ENCODE measurements around the gene TATDN2. TPM values are rescaled to one million over a fixed set of nuclear protein-coding genes. Genes with fewer than 3 reads are reported as not detected.
"Not testable (repeated sequence)": the region's sequence is repeated elsewhere in the genome, so short reads cannot be mapped to it uniquely, and the experiment has no call there.

Gene TATDN2
- polyA plus RNA-seq, 4 donors, result 29.5 to 36.3 (median 33.8) TPM

- not testable (repeated sequence) for DNase-seq (ENCODE audit: low read depth in 4 of 4, low spot score in 3 of 4)
Measured at GRCh38 chr3:10266936-10267335, 18.7 kb downstream of the TATDN2 start.

- DNase-seq (ENCODE audit: low read depth in 4 of 4, low spot score in 3 of 4), result no peak
Measured at GRCh38 chr3:10268116-10268515, 19.9 kb downstream of the TATDN2 start.

GRCh38 chr3:10268930-10269329 lies 20.7 kb downstream of the TATDN2 start:
- no peak for DNase-seq (ENCODE audit: low read depth in 4 of 4, low spot score in 3 of 4)

- no peak for DNase-seq (ENCODE audit: low read depth in 4 of 4, low spot score in 3 of 4)
Measured at GRCh38 chr3:10269443-10269842, 21.2 kb downstream of the TATDN2 start.

GRCh38 chr3:10272476-10272875 lies 24.2 kb downstream of the TATDN2 start:
- DNase-seq (ENCODE audit: low read depth in 4 of 4, low spot score in 3 of 4), result not testable (repeated sequence)

GRCh38 chr3:10272977-10273376 lies 24.7 kb downstream of the TATDN2 start:
- DNase-seq (ENCODE audit: low read depth in 4 of 4, low spot score in 3 of 4), result no peak

GRCh38 chr3:10273702-10274305 lies 25.5 kb downstream of the TATDN2 start:
- DNase-seq (ENCODE audit: low read depth in 4 of 4, low spot score in 3 of 4), result no peak

GRCh38 chr3:10274601-10275000 lies 26.3 kb downstream of the TATDN2 start:
- DNase-seq (ENCODE audit: low read depth in 4 of 4, low spot score in 3 of 4), result no peak

- DNase-seq (ENCODE audit: low read depth in 4 of 4, low spot score in 3 of 4), result no peak
Measured at GRCh38 chr3:10277115-10277625, 28.9 kb downstream of the TATDN2 start.

- DNase-seq (ENCODE audit: low read depth in 4 of 4, low spot score in 3 of 4), result no peak
Measured at GRCh38 chr3:10278501-10278900, 30.2 kb downstream of the TATDN2 start.

GRCh38 chr3:10279384-10280176 lies 31.3 kb downstream of the TATDN2 start:
- no peak for DNase-seq (ENCODE audit: low read depth in 4 of 4, low spot score in 3 of 4)

- DNase-seq (ENCODE audit: low read depth in 4 of 4, low spot score in 3 of 4), result no peak
Measured at GRCh38 chr3:10280177-10280529, 31.9 kb downstream of the TATDN2 start.

GRCh38 chr3:10280571-10280970 lies 32.3 kb downstream of the TATDN2 start:
- DNase-seq (ENCODE audit: low read depth in 4 of 4, low spot score in 3 of 4), result no peak

- no peak for DNase-seq (ENCODE audit: low read depth in 4 of 4, low spot score in 3 of 4)
Measured at GRCh38 chr3:10281951-10282350, 33.7 kb downstream of the TATDN2 start.

GRCh38 chr3:10283638-10284037 lies 35.4 kb downstream of the TATDN2 start:
- no peak for DNase-seq (ENCODE audit: low read depth in 4 of 4, low spot score in 3 of 4)

- DNase-seq (ENCODE audit: low read depth in 4 of 4, low spot score in 3 of 4), result no peak
Measured at GRCh38 chr3:10284496-10284895, 36.2 kb downstream of the TATDN2 start.

GRCh38 chr3:10285272-10286132 lies 37.2 kb downstream of the TATDN2 start:
- no peak for DNase-seq (ENCODE audit: low read depth in 4 of 4, low spot score in 3 of 4)

GRCh38 chr3:10286133-10286524 lies 37.9 kb downstream of the TATDN2 start:
- no peak for DNase-seq (ENCODE audit: low read depth in 4 of 4, low spot score in 3 of 4)

GRCh38 chr3:10286596-10287295 lies 38.5 kb downstream of the TATDN2 start:
- DNase-seq (ENCODE audit: low read depth in 4 of 4, low spot score in 3 of 4), result no peak

GRCh38 chr3:10287936-10288574 lies 39.8 kb downstream of the TATDN2 start:
- no peak for DNase-seq (ENCODE audit: low read depth in 4 of 4, low spot score in 3 of 4)
